ENCODE measurements around the gene PAM16.
"Not testable (repeated sequence)": the region's sequence is repeated elsewhere in the genome, so short reads cannot be mapped to it uniquely, and the experiment has no call there.

Gene PAM16

GRCh38 chr16:4349332-4349731 is 1.8 kb downstream of the PAM16 start:
- TF ChIP-seq CTCF (IDR thresholded peaks at IDR 0.05; ENCODE audit: insufficient read depth, low read depth, low read length, missing control alignments) = no peak
- no peak for DNase-seq (ENCODE audit: low read depth)
- no peak overlapping the region for H3K4me3 ChIP-seq (ENCODE audit: low read length)

GRCh38 chr16:4347765-4348509 is 3.2 kb downstream of the PAM16 start:
- DNase-seq (ENCODE audit: low read depth) = no peak
- H3K4me3 ChIP-seq (ENCODE audit: low read length) = no peak overlapping the region
- TF ChIP-seq CTCF (IDR thresholded peaks at IDR 0.05; ENCODE audit: insufficient read depth, low read depth, low read length, missing control alignments) = no peak

GRCh38 chr16:4347010-4347409 is 4.1 kb downstream of the PAM16 start:
- no peak for DNase-seq (ENCODE audit: low read depth)
- TF ChIP-seq CTCF (IDR thresholded peaks at IDR 0.05; ENCODE audit: insufficient read depth, low read depth, low read length, missing control alignments) = no peak
- no peak overlapping the region for H3K4me3 ChIP-seq (ENCODE audit: low read length)

- DNase-seq (ENCODE audit: low read depth) = no peak
- TF ChIP-seq CTCF (IDR thresholded peaks at IDR 0.05; ENCODE audit: insufficient read depth, low read depth, low read length, missing control alignments) = no peak
- no peak overlapping the region for H3K4me3 ChIP-seq (ENCODE audit: low read length)
Measured at GRCh38 chr16:4345836-4346781, 5.0 kb downstream of the PAM16 start.

- H3K4me3 ChIP-seq (ENCODE audit: low read length) = no peak overlapping the region
- DNase-seq (ENCODE audit: low read depth) = peak; percentile 38
- TF ChIP-seq CTCF (IDR thresholded peaks at IDR 0.05; ENCODE audit: insufficient read depth, low read depth, low read length, missing control alignments) = no peak
Measured at GRCh38 chr16:4344983-4345835, 5.9 kb downstream of the PAM16 start.

- DNase-seq (ENCODE audit: low read depth); H3K4me3 ChIP-seq (ENCODE audit: low read length): not testable (repeated sequence)
Measured at GRCh38 chr16:4344300-4344982, 6.7 kb downstream of the PAM16 start.

Measured in epithelial cell of esophagus (primary cell).